Effector CD4-positive, alpha-beta T cell (primary cell): ENCODE data around the gene CCSER2.

Experiments used
- DNase-seq: peaks from one replicate; pipeline ENCODE4 v3.0.0-alpha.2; 2020

The CCSER2 gene

GRCh38 chr10:84550756-84551436 lies 222.5 kb downstream of the CCSER2 start:
- no peak for DNase-seq

GRCh38 chr10:84551437-84552120 lies 223.2 kb downstream of the CCSER2 start:
- no peak for DNase-seq

DNA sequence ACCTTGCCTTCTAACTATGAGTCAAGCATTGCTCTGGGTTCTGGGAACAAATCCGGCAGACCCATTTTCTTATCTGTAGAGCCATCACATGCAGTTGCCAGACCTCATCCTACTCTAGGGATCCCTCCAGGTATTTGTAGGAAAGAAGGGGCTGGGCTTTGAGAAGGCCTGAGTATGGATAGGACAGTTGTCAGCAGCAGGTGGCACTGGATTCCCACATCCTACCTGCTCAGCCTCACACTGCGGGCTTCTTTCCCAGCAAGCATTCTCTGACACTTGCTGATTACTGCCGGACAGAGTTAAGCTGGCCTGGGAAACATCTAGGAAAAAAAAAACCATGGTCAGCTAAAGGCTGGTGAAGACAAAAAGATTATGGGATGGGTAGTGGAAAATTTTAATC lies 224.1 kb downstream of the CCSER2 start:
- DNase-seq = no peak

- no peak for DNase-seq
Observed at GRCh38 chr10:84562592-84562991, 234.2 kb downstream of the CCSER2 start.

DNA sequence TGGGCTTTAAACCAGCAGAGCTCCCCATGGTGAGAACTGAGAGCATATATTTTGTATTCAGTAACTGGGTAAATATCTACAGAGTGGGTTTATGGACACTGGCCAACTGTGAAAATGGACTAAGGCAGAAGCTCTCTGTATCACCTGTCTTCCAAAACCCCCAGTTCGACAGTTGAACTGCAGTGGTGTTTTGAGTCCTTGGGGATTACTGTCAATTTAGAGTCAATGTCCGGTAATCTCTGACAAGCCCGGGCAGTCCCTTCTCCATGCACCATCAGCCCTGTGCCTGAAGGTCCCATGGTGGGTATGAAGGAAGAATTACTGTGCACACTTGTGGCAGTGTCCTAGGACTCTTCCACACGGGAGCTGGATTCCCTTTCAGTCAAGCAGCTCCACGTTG lies 235.0 kb downstream of the CCSER2 start:
- DNase-seq = no peak

DNA sequence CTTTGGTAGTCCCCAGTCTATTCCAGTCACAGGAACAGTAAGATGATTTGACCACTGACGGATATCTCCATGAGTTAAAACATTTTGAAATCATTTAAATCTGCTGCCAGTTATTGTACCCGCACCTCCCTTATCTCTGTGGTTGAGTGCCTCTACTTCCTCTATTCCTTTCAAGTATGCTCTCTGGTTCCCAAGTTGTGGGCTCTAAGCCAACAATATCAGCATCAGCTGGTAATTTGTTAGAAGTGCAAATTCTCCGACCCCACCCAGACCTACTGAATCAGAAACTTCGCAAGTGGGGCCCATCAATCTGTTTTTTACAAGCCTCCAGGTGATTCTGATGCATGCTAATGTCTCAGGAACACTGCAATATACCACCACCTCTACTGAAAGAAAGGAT lies 235.5 kb downstream of the CCSER2 start:
- no peak for DNase-seq

DNA sequence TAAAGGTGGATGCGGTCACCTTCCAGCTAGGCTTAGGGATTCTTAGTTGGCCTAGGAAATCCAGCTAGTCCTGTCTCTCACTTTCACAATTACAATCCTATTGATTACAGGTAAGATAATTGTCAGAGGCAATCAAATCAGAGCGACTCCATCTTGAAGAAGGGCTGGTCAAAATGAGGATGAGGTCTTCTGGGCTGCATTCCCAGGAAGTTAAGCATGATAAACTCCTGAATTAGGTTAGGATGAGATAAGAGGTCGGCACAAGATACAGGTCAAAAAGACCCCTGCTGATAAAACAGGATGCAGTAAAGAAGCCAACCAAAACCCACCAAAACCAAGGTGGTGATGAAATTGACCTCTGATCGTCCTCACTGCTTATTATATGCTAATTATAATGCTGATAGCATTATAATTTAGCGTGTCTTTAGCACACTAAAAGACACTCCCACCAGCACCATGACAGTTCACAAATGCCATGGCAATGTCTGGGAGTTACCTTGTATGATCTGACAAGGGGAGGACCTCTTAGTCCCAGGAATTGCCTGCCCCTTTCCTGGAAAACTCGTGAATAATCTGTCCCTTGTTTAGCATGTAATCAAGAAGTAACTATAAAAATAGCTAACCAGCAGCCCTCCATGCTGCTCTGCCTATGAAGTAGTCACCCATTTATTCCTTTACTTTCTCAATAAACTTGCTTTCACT lies 237.6 kb downstream of the CCSER2 start:
- no peak for DNase-seq

DNA sequence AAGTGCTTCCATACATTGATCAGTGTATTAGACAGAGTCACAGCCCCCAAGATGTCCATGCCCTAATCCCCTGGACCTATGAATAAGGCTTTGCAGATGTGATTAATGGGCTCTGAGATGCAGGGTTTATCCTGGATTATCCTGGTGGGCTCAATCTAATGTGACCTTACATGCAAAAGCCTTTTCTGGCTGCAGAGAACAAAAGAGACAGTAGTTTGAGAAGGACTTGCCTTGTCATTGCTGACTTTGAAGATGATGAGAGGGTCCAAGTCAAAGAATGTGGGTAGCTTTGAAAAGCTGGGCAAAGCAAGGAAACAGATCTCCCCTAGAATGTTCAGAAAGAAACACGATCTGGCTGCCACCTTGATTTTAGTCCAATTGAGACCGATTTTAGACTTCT lies 238.7 kb downstream of the CCSER2 start:
- no peak for DNase-seq
